Mesenchymal stem cell (in vitro differentiated cells and primary cell): ENCODE measurements around the gene PRSS50.
A peak's percentile ranks its signal among the peaks of the same experiment; 100 is the strongest.
"Not testable (repeated sequence)": the region's sequence is repeated elsewhere in the genome, so short reads cannot be mapped to it uniquely, and the experiment has no call there.

Experiments used
- DNase-seq: peaks from one replicate; pipeline ENCODE4 v3.0.0-alpha.2; 2013
- H2AFZ ChIP-seq: one replicate; pipeline ENCODE4 v1.6.1; 2013; ENCODE audit warnings: low read depth, mild to moderate bottlenecking, control low read depth, inconsistent platforms, low read length, moderate library complexity
- H2AK5ac ChIP-seq: 2 replicates; pipeline ENCODE4 v1.6.1; 2013; ENCODE audit warnings: low read length, moderate library complexity, mild to moderate bottlenecking, inconsistent platforms; ENCODE audit not compliant: severe bottlenecking
- H2BK120ac ChIP-seq: one replicate; pipeline ENCODE4 v1.6.1; 2013; ENCODE audit warnings: low read depth, mild to moderate bottlenecking, inconsistent platforms, low read length, moderate library complexity
- H2BK12ac ChIP-seq, 2 experiments: one replicate each; pipeline ENCODE4 v1.6.1; 2013; ENCODE audit warnings: inconsistent platforms in 2 of 2, low read length in 2 of 2, mild to moderate bottlenecking in 2 of 2, moderate library complexity in 2 of 2, control low read depth in 1 of 2
- H2BK15ac ChIP-seq: one replicate; pipeline ENCODE4 v1.6.1; 2013; ENCODE audit warnings: mild to moderate bottlenecking, low read depth, inconsistent platforms; ENCODE audit not compliant: poor library complexity, severe bottlenecking
- H2BK5ac ChIP-seq: 2 replicates; pipeline ENCODE4 v1.6.1; 2013; ENCODE audit warnings: low read depth, mild to moderate bottlenecking, low read length, control low read depth, inconsistent platforms; ENCODE audit not compliant: poor library complexity, severe bottlenecking
- H3K14ac ChIP-seq, 2 experiments: one replicate each; pipeline ENCODE4 v1.6.1; 2013; ENCODE audit warnings: inconsistent platforms in 2 of 2, low read length in 2 of 2, control low read depth in 1 of 2, mild to moderate bottlenecking in 1 of 2, moderate library complexity in 1 of 2
- H3K18ac ChIP-seq, 2 experiments: one replicate each; pipeline ENCODE4 v1.6.1; 2013; ENCODE audit warnings: inconsistent platforms in 2 of 2, low read length in 2 of 2, control low read depth in 1 of 2, low read depth in 1 of 2, mild to moderate bottlenecking in 1 of 2
- H3K23ac ChIP-seq, 2 experiments: one replicate each; pipeline ENCODE4 v1.6.1; 2013; ENCODE audit warnings: inconsistent platforms in 2 of 2, low read length in 2 of 2, mild to moderate bottlenecking in 2 of 2, moderate library complexity in 2 of 2, control low read depth in 1 of 2
- H3K27ac ChIP-seq: 2 replicates; pipeline ENCODE4 v1.5.1; 2013; ENCODE audit warnings: mild to moderate bottlenecking, moderate library complexity, low read length, control low read depth, inconsistent platforms; ENCODE audit not compliant: poor library complexity, severe bottlenecking
- H3K27me3 ChIP-seq, 2 experiments: 2 replicates each; pipeline versions ENCODE4 v1.6.1 to v1.7.0; 2013; ENCODE audit warnings: low read length in 2 of 2, mild to moderate bottlenecking in 2 of 2, moderate library complexity in 2 of 2, control low read depth in 1 of 2, inconsistent platforms in 1 of 2; ENCODE audit not compliant: control insufficient read depth in 1 of 2, insufficient read depth in 1 of 2
- H3K36me3 ChIP-seq, 2 experiments: 2 replicates each; pipeline versions ENCODE4 v1.6.1 to v1.7.0; 2013; ENCODE audit warnings: low read length in 2 of 2, control low read depth in 1 of 2, inconsistent platforms in 1 of 2, low read depth in 1 of 2, mild to moderate bottlenecking in 1 of 2; ENCODE audit not compliant: insufficient read depth in 2 of 2, control insufficient read depth in 1 of 2
- H3K4ac ChIP-seq, 2 experiments: one replicate each; pipeline ENCODE4 v1.6.1; 2013; ENCODE audit warnings: inconsistent platforms in 2 of 2, low read length in 2 of 2, mild to moderate bottlenecking in 2 of 2, moderate library complexity in 2 of 2, control low read depth in 1 of 2, low read depth in 1 of 2
- H3K4me1 ChIP-seq: 2 replicates; pipeline ENCODE4 v1.6.1; 2013; ENCODE audit warnings: low read depth, low read length, control low read depth; ENCODE audit not compliant: control insufficient read depth, insufficient read depth
- H3K4me2 ChIP-seq: 2 replicates; pipeline ENCODE4 v1.6.1; 2013; ENCODE audit warnings: low read length, mild to moderate bottlenecking, inconsistent platforms; ENCODE audit not compliant: poor library complexity, severe bottlenecking
- H3K4me3 ChIP-seq, 2 experiments: 2 replicates each; pipeline versions ENCODE4 v1.5.1 to v1.7.0; 2013; ENCODE audit warnings: low read length in 2 of 2, mild to moderate bottlenecking in 2 of 2, control low read depth in 1 of 2, low read depth in 1 of 2; ENCODE audit not compliant: insufficient read depth in 1 of 2
- H3K79me1 ChIP-seq: replicated peaks from 2 replicates; pipeline ENCODE4 v1.6.1; 2013; ENCODE audit warnings: mild to moderate bottlenecking, control low read depth, low read length, inconsistent platforms; ENCODE audit not compliant: poor library complexity, severe bottlenecking
- H3K9ac ChIP-seq: 2 replicates; pipeline ENCODE4 v1.7.0; 2013; ENCODE audit warnings: mild to moderate bottlenecking, low read length, moderate library complexity
- H3K9me3 ChIP-seq: 2 replicates; pipeline ENCODE4 v1.7.0; 2013; ENCODE audit warnings: mild to moderate bottlenecking, low read length; ENCODE audit not compliant: control insufficient read depth
- H4K8ac ChIP-seq: one replicate; pipeline ENCODE4 v1.6.1; 2013; ENCODE audit warnings: inconsistent platforms, mild to moderate bottlenecking, low read length, moderate library complexity
- H4K91ac ChIP-seq: one replicate; pipeline ENCODE4 v1.6.1; 2013; ENCODE audit warnings: mild to moderate bottlenecking, low read length, inconsistent platforms
- WGBS: methylation state at CpG from one replicate; pipeline ENCODE4 v1.1.7; 2013; ENCODE audit warnings: mixed read lengths; 5-methylcytosine and 5-hydroxymethylcytosine counted together

The PRSS50 gene

GRCh38 chr3:46739565-46739964 is 21.9 kb upstream of the PRSS50 start:
- H2BK120ac ChIP-seq, H2BK12ac ChIP-seq, H4K8ac ChIP-seq, H3K4me1 ChIP-seq, H3K18ac ChIP-seq, H3K4ac ChIP-seq, H3K14ac ChIP-seq, DNase-seq, H2BK15ac ChIP-seq, H2AK5ac ChIP-seq, H3K9me3 ChIP-seq, H3K4me3 ChIP-seq, H2AFZ ChIP-seq, H3K4me2 ChIP-seq, H3K79me1 ChIP-seq, H3K9ac ChIP-seq, H3K36me3 ChIP-seq, H2BK5ac ChIP-seq, H4K91ac ChIP-seq, H3K27ac ChIP-seq, H3K23ac ChIP-seq: not testable (repeated sequence)
- WGBS, result 93% methylated on average over 3 of the region's 3 CpGs
- H3K27me3 ChIP-seq, result peaks cover 6 to 45% of the 10 kb centered on the region in 2 experiments

GRCh38 chr3:46737329-46737731 is 19.7 kb upstream of the PRSS50 start:
- no peak overlapping the region for H2AK5ac ChIP-seq
- H3K27ac ChIP-seq, result no peak overlapping the region
- H4K91ac ChIP-seq, result no peak overlapping the region
- DNase-seq, result no peak
- no peak overlapping the region for H2BK120ac ChIP-seq
- H2AFZ ChIP-seq, result no peak overlapping the region
- H2BK5ac ChIP-seq, result no peak overlapping the region
- H3K9me3 ChIP-seq, result no peaks in the 10 kb centered on the region
- WGBS, result 86% methylated on average over 4 of the region's 4 CpGs
- H3K4me2 ChIP-seq, result no peak overlapping the region
- peak overlapping the region in 1 of 2 experiments; percentile 18 for H3K14ac ChIP-seq
- no peak overlapping the region for H3K23ac ChIP-seq
- H3K18ac ChIP-seq, result no peak overlapping the region
- no peak overlapping the region for H3K4ac ChIP-seq
- H3K79me1 ChIP-seq, result no peaks in the 10 kb centered on the region
- no peak overlapping the region for H4K8ac ChIP-seq
- H3K9ac ChIP-seq, result no peak overlapping the region
- no peaks in the 10 kb centered on the region for H3K36me3 ChIP-seq
- no peak overlapping the region for H2BK12ac ChIP-seq
- H3K4me3 ChIP-seq, result no peak overlapping the region
- no peaks in the 10 kb centered on the region for H3K4me1 ChIP-seq
- H2BK15ac ChIP-seq, result no peak overlapping the region
- H3K27me3 ChIP-seq, result peaks cover 12 to 44% of the 10 kb centered on the region in 2 experiments

GRCh38 chr3:46736006-46736872 is 18.6 kb upstream of the PRSS50 start:
- no peak overlapping the region for H3K18ac ChIP-seq
- H2AK5ac ChIP-seq, result no peak overlapping the region
- no peaks in the 10 kb centered on the region for H3K79me1 ChIP-seq
- no peak overlapping the region for H3K4me2 ChIP-seq
- H3K27me3 ChIP-seq, result peaks cover 12 to 51% of the 10 kb centered on the region in 2 experiments
- no peak overlapping the region for H2AFZ ChIP-seq
- no peak overlapping the region for H4K91ac ChIP-seq
- H3K36me3 ChIP-seq, result no peaks in the 10 kb centered on the region
- 88% methylated on average over 20 of the region's 20 CpGs for WGBS
- H2BK120ac ChIP-seq, result no peak overlapping the region
- H3K4ac ChIP-seq, result no peak overlapping the region
- no peaks in the 10 kb centered on the region for H3K4me1 ChIP-seq
- H3K23ac ChIP-seq, result no peak overlapping the region
- no peak overlapping the region for H2BK15ac ChIP-seq
- no peak overlapping the region for H4K8ac ChIP-seq
- no peak overlapping the region for H3K4me3 ChIP-seq
- H2BK5ac ChIP-seq, result no peak overlapping the region
- DNase-seq, result no peak
- H3K9me3 ChIP-seq, result no peaks in the 10 kb centered on the region
- no peak overlapping the region for H2BK12ac ChIP-seq
- H3K14ac ChIP-seq, result no peak overlapping the region
- H3K9ac ChIP-seq, result no peak overlapping the region
- no peak overlapping the region for H3K27ac ChIP-seq

- Histone ChIP-seq H3K18ac (no peak overlapping the region), H2BK15ac (no peak overlapping the region), H2BK120ac (no peak overlapping the region), H3K9me3 (no peaks in the 10 kb centered on the region), H4K91ac (peak overlapping the region; percentile 40), H3K36me3 (no peaks in the 10 kb centered on the region), H2AK5ac (no peak overlapping the region), H2AFZ (no peak overlapping the region), H3K4me3 (no peak overlapping the region), H3K4me2 (no peak overlapping the region), H3K4ac (no peak overlapping the region), H3K27ac (no peak overlapping the region), H2BK5ac (no peak overlapping the region), H3K14ac (peak overlapping the region in 1 of 2 experiments; percentile 90), H3K27me3 (peaks cover 12 to 54% of the 10 kb centered on the region in 2 experiments), H3K4me1 (no peaks in the 10 kb centered on the region), H2BK12ac (no peak overlapping the region), H4K8ac (no peak overlapping the region), H3K23ac (no peak overlapping the region), H3K9ac (no peak overlapping the region), H3K79me1 (no peaks in the 10 kb centered on the region)
- 66% methylated on average over 4 of the region's 4 CpGs for WGBS
- DNase-seq, result no peak
Measured at GRCh38 chr3:46734773-46735172, 17.1 kb upstream of the PRSS50 start.
